ENCODE results near the gene B4GALNT4.

GRCh38 chr11:356610-357009 is 12.7 kb upstream of the B4GALNT4 start:
- no peak for TF ChIP-seq TAF1 (IDR thresholded peaks at IDR 0.05; ENCODE audit: low read depth, low read length)
- no peak for TF ChIP-seq POLR2A (IDR thresholded peaks at IDR 0.05; ENCODE audit: low read depth, low read length)
- no peak for TF ChIP-seq POLR2AphosphoS5 (IDR thresholded peaks at IDR 0.05; ENCODE audit: low read depth, low read length)
- no peak for TF ChIP-seq SPI1 (IDR thresholded peaks at IDR 0.05; ENCODE audit: low read depth, low read length)
- no peak for TF ChIP-seq PAX5 (IDR thresholded peaks at IDR 0.05; ENCODE audit: insufficient read depth, low read length, severe bottlenecking)
- no peak for TF ChIP-seq POU2F2 (IDR thresholded peaks at IDR 0.05; ENCODE audit: low read depth, low read length)
